ENCODE results near the gene DBX1.

Gene DBX1

GRCh38 chr11:20120134-20120925, 39.9 kb downstream of the DBX1 start:
- no peak for DNase-seq

GRCh38 chr11:20119315-20119714, 41.0 kb downstream of the DBX1 start:
- no peak for DNase-seq

GRCh38 chr11:20118209-20118608, 42.1 kb downstream of the DBX1 start:
- DNase-seq = no peak

- no peak for DNase-seq
These were observed 43.0 kb downstream of the DBX1 start for GRCh38 chr11:20117291-20117690.

GRCh38 chr11:20116825-20117224, 43.5 kb downstream of the DBX1 start:
- DNase-seq = no peak

GRCh38 chr11:20114588-20114987, 45.7 kb downstream of the DBX1 start:
- DNase-seq = no peak

- DNase-seq = no peak
These were observed 47.2 kb downstream of the DBX1 start for GRCh38 chr11:20113149-20113438.

GRCh38 chr11:20112291-20113148, 47.8 kb downstream of the DBX1 start:
- DNase-seq = peak; percentile 88

- no peak for DNase-seq
These were observed 48.4 kb downstream of the DBX1 start for GRCh38 chr11:20111871-20112270.

- peak; percentile 92 for DNase-seq
These were observed 49.2 kb downstream of the DBX1 start for GRCh38 chr11:20110908-20111669.

- peak; percentile 26 for DNase-seq
These were observed 50.4 kb downstream of the DBX1 start for GRCh38 chr11:20109731-20110445.

Data from DMS53 (cell line).